GM12878 (cell line): ENCODE results near the gene RAB12.

ENCODE experiments used
- BCL11A ChIP-seq: IDR thresholded peaks from 2 replicates; pipeline ENCODE4 v1.6.1; 2011; ENCODE audit warnings: low read depth, low read length
- PAX8 ChIP-seq: fragments of 450-650 bp; IDR thresholded peaks from 2 replicates; pipeline ENCODE4 v1.6.1; 2017; ENCODE audit warnings: mild to moderate bottlenecking, moderate library complexity

DNA sequence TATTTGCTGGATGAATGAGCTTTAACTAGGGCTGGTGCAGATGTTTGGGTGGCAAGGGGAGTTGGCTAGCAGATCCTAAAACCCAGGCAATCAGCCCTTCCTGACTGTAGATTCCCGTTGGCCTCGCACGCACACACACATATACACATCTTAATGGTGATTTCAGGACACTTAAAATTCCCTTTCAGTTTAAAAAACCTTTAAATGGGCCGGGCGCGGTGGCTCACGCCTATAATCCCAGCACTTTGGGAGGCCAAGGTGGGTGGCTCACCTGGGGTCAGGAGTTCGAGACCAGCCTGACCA is 76.6 kb downstream of the RAB12 start:
- TF ChIP-seq BCL11A: no peak
- no peak for TF ChIP-seq PAX8
